OCI-LY1 (cell line): Measurements from ENCODE around the gene HTRA3.
A peak's percentile ranks its signal among the peaks of the same experiment; 100 is the strongest.

Source experiments
- H2AFZ ChIP-seq: fragments of 200-600 bp; sonication (generic), shearing (Covaris generic); 2 replicates; pipeline ENCODE4 v1.6.0; 2014; ENCODE audit warnings: antibody characterized with exemption, mild to moderate bottlenecking, low read length
- H3F3A ChIP-seq: fragments of 200-600 bp; sonication (generic), shearing (Covaris generic); 2 replicates; pipeline ENCODE4 v1.6.0; 2014; ENCODE audit warnings: mild to moderate bottlenecking, antibody characterized with exemption, low read length, moderate library complexity; ENCODE audit not compliant: insufficient read depth
- H3K27ac ChIP-seq: fragments of 200-600 bp; sonication (generic); 2 replicates; pipeline ENCODE4 v1.5.1; 2014; ENCODE audit warnings: low read length, mixed run types, mild to moderate bottlenecking, low read depth; ENCODE audit not compliant: poor library complexity, severe bottlenecking
- H3K27me3 ChIP-seq: fragments of 200-600 bp; sonication (generic); 2 replicates; pipeline ENCODE4 v1.6.0; 2014; ENCODE audit warnings: antibody characterized with exemption, mild to moderate bottlenecking, low read length, moderate library complexity; ENCODE audit not compliant: insufficient read depth
- H3K36me3 ChIP-seq: fragments of 200-600 bp; sonication (generic); 2 replicates; pipeline ENCODE4 v1.6.1; 2014; ENCODE audit warnings: mild to moderate bottlenecking, antibody characterized with exemption, low read length, moderate library complexity, mixed read lengths; ENCODE audit not compliant: insufficient read depth
- H3K4me1 ChIP-seq: fragments of 200-600 bp; sonication (generic); 2 replicates; pipeline ENCODE4 v1.5.1; 2014; ENCODE audit warnings: mild to moderate bottlenecking, low read length, moderate library complexity; ENCODE audit not compliant: insufficient read depth, severe bottlenecking
- H3K4me2 ChIP-seq: fragments of 200-600 bp; sonication (generic), shearing (Covaris generic); 2 replicates; pipeline ENCODE4 v1.6.1; 2014; ENCODE audit warnings: low read length
- H3K4me3 ChIP-seq: fragments of 200-600 bp; sonication (generic); 2 replicates; pipeline ENCODE4 v1.5.1; 2014; ENCODE audit warnings: low read length, low read depth, mild to moderate bottlenecking, mixed read lengths; ENCODE audit not compliant: poor library complexity, severe bottlenecking
- H3K79me2 ChIP-seq: fragments of 200-600 bp; shearing (Covaris generic); 2 replicates; pipeline ENCODE4 v1.6.1; 2016; ENCODE audit warnings: mixed run types, low read length, mixed read lengths; ENCODE audit not compliant: insufficient read depth
- H3K9ac ChIP-seq: fragments of 200-600 bp; sonication (generic), shearing (Covaris generic); 2 replicates; pipeline ENCODE4 v1.6.1; 2014; ENCODE audit warnings: mild to moderate bottlenecking, low read length, mixed read lengths
- H3K9me2 ChIP-seq: fragments of 200-600 bp; sonication (generic), shearing (Covaris generic); 2 replicates; pipeline ENCODE4 v1.6.1; 2014; ENCODE audit warnings: low read depth, mild to moderate bottlenecking, low read length, mixed read lengths
- H3K9me3 ChIP-seq: fragments of 200-600 bp; shearing (Covaris generic); 2 replicates; pipeline ENCODE4 v1.6.1; 2014; ENCODE audit warnings: low read length, mixed read lengths
- H4K20me1 ChIP-seq: fragments of 200-600 bp; sonication (generic), shearing (Covaris generic); 2 replicates; pipeline ENCODE4 v1.6.0; 2016; ENCODE audit warnings: mild to moderate bottlenecking, low read length; ENCODE audit not compliant: insufficient read depth
- CTCF ChIP-seq: fragments of 200-600 bp; sonication (generic), shearing (Covaris generic); IDR thresholded peaks from 2 replicates; pipeline ENCODE4 v1.5.1; 2017; ENCODE audit warnings: mild to moderate bottlenecking, antibody characterized with exemption, low read length, moderate library complexity, mixed read lengths
- EZH2 ChIP-seq: fragments of 200-600 bp; sonication (generic), shearing (Covaris generic); IDR thresholded peaks from 2 replicates; pipeline ENCODE4 v1.8.0; 2017; ENCODE audit warnings: borderline replicate concordance, mixed run types, mild to moderate bottlenecking, antibody characterized with exemption, low read length, moderate library complexity, mixed read lengths

The HTRA3 gene

GRCh38 chr4:8227771-8228318 is 41.7 kb upstream of the HTRA3 start:
- Histone ChIP-seq H3K4me1 (peaks cover 34% of the 10 kb centered on the region), H3K27me3 (no peaks in the 10 kb centered on the region), H3K27ac (peak overlapping the region; percentile 98), H3K79me2 (peaks cover 18% of the 10 kb centered on the region), H3K9ac (peak overlapping the region; percentile 85; the same call in 1 of the 2 replicates), H3K4me2 (peak overlapping the region; percentile 82), H3K9me3 (no peaks in the 10 kb centered on the region), H3F3A (no peaks in the 10 kb centered on the region), H3K36me3 (peaks cover 14% of the 10 kb centered on the region), H4K20me1 (no peaks in the 10 kb centered on the region), H3K4me3 (peak overlapping the region; percentile 81), H2AFZ (no peak overlapping the region), H3K9me2 (no peaks in the 10 kb centered on the region)
- TF ChIP-seq CTCF (no peak), EZH2 (no peak)

DNA sequence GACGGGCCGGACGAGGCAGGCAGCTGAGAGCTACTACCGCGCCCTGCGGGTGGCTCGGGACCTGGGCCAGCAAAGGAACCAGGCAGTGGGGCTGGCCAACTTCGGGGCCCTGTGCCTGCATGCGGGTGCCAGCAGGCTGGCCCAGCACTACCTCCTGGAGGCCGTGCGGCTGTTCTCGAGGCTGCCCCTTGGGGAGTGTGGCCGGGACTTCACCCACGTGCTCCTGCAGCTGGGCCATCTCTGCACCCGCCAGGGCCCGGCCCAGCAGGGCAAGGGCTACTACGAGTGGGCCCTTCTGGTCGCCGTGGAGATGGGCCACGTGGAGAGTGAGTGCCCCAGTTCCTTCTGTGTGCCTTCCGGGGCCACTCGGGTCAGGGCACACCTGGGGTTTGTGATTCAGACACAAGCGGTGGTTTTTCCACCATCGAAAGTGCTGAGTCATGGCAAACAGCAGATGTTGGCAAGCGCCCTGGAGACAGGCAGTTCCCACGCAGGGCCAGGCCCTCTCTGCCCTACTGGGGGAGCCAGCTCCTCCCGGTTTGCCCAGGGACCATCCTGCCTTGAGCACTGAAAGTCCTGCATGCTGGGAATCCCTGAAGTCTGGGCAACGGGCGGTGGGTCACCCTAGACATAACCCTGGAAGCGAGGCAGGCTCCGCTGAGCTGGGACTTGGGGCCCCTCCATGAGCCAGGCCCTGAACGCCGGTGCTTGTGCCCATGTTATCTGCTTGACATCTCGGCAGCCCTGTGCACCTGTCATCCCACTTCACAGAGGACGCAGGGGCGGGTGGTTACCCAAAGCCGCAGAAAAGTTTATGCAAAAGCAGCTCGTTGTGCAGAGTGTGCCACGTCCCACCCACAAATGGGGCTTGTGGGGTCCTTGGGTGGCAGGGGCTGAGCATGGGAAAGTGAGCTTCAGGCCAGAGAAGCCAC is 41.0 kb upstream of the HTRA3 start:
- H3K27ac ChIP-seq: peak overlapping the region; percentile 98
- peaks cover 18% of the 10 kb centered on the region for H3K79me2 ChIP-seq
- no peak overlapping the region for H2AFZ ChIP-seq
- no peaks in the 10 kb centered on the region for H3K9me3 ChIP-seq
- peak overlapping the region; percentile 81 for H3K4me3 ChIP-seq
- H3K36me3 ChIP-seq: peaks cover 21% of the 10 kb centered on the region
- no peak for TF ChIP-seq CTCF
- no peaks in the 10 kb centered on the region for H4K20me1 ChIP-seq
- H3K9ac ChIP-seq: peak overlapping the region; percentile 85
- H3K9me2 ChIP-seq: no peaks in the 10 kb centered on the region
- peak overlapping the region; percentile 82 for H3K4me2 ChIP-seq
- H3F3A ChIP-seq: no peaks in the 10 kb centered on the region
- peaks cover 36% of the 10 kb centered on the region for H3K4me1 ChIP-seq
- H3K27me3 ChIP-seq: no peaks in the 10 kb centered on the region

GRCh38 chr4:8229331-8229975 is 40.1 kb upstream of the HTRA3 start:
- Histone ChIP-seq H3F3A (no peaks in the 10 kb centered on the region), H3K27ac (peak overlapping the region; percentile 98), H3K79me2 (peaks cover 18% of the 10 kb centered on the region), H2AFZ (no peak overlapping the region), H3K9me3 (no peaks in the 10 kb centered on the region), H3K4me3 (peak overlapping the region; percentile 81), H3K36me3 (peaks cover 30% of the 10 kb centered on the region), H4K20me1 (no peaks in the 10 kb centered on the region), H3K4me1 (peaks cover 45% of the 10 kb centered on the region), H3K4me2 (peak overlapping the region; percentile 82), H3K27me3 (no peaks in the 10 kb centered on the region), H3K9ac (peak overlapping the region; percentile 85), H3K9me2 (no peaks in the 10 kb centered on the region)
- TF ChIP-seq CTCF (no peak), EZH2 (no peak)
